Right atrium auricular region (tissue), 2 donors: Measurements from ENCODE around the gene HAL. TPM values are rescaled to one million over a fixed set of nuclear protein-coding genes. Genes with fewer than 3 reads are reported as not detected.

Experiments
- DNase-seq: peaks from one replicate; pipeline ENCODE4 v3.0.0-alpha.2; 2019; ENCODE audit warnings: low spot score
- H3K27ac ChIP-seq, 2 donors: fragments of 200-600 bp; sonication (generic); 1 replicate in 1 of 2; 2 replicates in 1 of 2; pipeline ENCODE4 v1.5.1; 2016 to 2019
- H3K27me3 ChIP-seq, 2 donors: fragments of 200-600 bp; sonication (generic); one replicate each; pipeline versions ENCODE4 v1.5.1 to v1.6.0; 2017 to 2019
- H3K36me3 ChIP-seq: fragments of 200-600 bp; sonication (generic); one replicate; pipeline ENCODE4 v1.5.1; 2016
- H3K4me1 ChIP-seq, 2 donors: fragments of 200-600 bp; sonication (generic); one replicate each; pipeline versions ENCODE4 v1.5.1 to v1.6.0; 2017 to 2019
- H3K4me3 ChIP-seq, 2 donors: fragments of 200-600 bp; sonication (generic); 1 replicate in 1 of 2; 2 replicates in 1 of 2; pipeline ENCODE4 v1.5.1; 2017 to 2019; ENCODE audit warnings: mild to moderate bottlenecking in 1 of 2, moderate library complexity in 1 of 2
- H3K9me3 ChIP-seq, 2 donors: fragments of 200-600 bp; sonication (generic); one replicate each; pipeline ENCODE4 v1.5.1; 2019
- total RNA-seq, 2 donors: library from RNA; depleted of rRNA; stranded (reverse); fragments of >200 nt; gene quantifications; one replicate each; pipeline ENCODE4 v1.1.0, GENCODE V29; 2016
- TF ChIP-seq, protein P1 (sequence below), 2 donors: fragments of 200-600 bp; sonication (generic); IDR thresholded peaks; one replicate each; pipeline ENCODE4 v1.5.1; 2019; ENCODE audit warnings: antibody characterized with exemption in 2 of 2

Gene HAL
- total RNA-seq, 2 donors from 2014 or later: 0.24 to 0.93 TPM

DNA sequence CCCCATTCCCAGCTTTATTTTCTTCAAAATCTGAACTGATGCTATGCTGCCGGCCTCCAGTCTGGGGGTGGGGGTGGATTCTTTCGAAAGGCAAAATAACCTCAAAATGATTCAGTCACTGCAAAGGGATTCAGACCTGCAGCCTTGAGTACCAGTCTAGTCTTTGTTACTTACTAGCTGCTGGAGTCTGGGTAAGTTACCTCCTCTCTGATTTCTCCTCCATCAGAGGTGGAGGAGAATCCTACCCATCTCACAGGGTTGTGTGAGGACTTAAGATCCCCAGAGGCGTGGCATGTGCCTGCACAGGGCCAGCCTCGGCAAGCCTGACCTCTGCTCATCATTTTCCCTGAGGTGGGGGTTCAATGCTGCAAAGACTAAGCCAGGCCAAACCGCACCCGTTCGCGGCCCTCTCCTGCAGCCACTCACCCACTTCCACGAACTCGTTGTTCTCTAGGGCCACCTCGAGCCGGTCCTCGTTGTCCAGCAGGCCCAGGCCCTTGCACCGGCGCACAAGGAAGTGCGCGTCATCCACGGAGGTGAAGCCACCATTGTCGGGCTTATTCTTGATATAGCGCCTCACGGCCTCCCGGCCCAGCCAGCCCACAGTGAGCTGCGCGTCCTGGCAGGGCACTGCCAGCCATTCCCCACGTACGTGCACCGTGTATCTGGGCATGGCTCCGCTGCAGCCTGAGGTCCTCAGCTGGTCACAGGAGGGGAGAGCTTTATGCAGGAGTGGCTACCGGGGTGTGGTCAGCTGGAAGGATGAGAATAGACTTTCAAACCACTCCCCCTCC is 709 bp downstream of the HAL start:
- Histone ChIP-seq H3K27me3 (no peaks in the 10 kb centered on the region), H3K27ac (no peak overlapping the region), H3K4me3 (no peak overlapping the region), H3K9me3 (no peaks in the 10 kb centered on the region), H3K36me3 (no peaks in the 10 kb centered on the region), H3K4me1 (no peaks in the 10 kb centered on the region)
- TF ChIP-seq, protein P1, sequence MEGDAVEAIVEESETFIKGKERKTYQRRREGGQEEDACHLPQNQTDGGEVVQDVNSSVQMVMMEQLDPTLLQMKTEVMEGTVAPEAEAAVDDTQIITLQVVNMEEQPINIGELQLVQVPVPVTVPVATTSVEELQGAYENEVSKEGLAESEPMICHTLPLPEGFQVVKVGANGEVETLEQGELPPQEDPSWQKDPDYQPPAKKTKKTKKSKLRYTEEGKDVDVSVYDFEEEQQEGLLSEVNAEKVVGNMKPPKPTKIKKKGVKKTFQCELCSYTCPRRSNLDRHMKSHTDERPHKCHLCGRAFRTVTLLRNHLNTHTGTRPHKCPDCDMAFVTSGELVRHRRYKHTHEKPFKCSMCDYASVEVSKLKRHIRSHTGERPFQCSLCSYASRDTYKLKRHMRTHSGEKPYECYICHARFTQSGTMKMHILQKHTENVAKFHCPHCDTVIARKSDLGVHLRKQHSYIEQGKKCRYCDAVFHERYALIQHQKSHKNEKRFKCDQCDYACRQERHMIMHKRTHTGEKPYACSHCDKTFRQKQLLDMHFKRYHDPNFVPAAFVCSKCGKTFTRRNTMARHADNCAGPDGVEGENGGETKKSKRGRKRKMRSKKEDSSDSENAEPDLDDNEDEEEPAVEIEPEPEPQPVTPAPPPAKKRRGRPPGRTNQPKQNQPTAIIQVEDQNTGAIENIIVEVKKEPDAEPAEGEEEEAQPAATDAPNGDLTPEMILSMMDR (IDR thresholded peaks at IDR 0.05): no peak
- no peak for DNase-seq

DNA sequence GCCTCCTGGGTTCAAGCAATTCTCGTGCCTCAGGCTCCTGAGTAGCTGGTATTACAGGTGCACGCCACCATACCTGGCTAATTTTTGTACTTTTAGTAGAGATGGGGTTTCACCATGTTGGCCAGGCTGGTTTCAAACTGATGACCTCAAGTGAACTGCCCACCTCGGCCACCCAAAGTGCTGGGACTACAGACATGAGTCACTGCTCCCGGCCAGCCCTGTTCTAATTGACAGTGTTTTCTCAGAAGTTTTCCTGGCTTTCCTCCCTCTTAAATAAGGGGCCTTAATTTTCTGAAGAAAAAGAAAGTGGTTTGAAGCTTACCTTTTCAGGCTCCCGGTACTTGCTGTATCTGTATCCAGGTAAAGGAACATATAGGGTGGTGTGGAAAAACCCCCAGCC is 1.7 kb downstream of the HAL start:
- Histone ChIP-seq H3K9me3 (no peaks in the 10 kb centered on the region), H3K36me3 (no peaks in the 10 kb centered on the region), H3K27ac (no peak overlapping the region), H3K4me3 (no peak overlapping the region), H3K4me1 (no peaks in the 10 kb centered on the region), H3K27me3 (no peaks in the 10 kb centered on the region)
- TF ChIP-seq, protein P1 (IDR thresholded peaks at IDR 0.05): no peak
- no peak for DNase-seq

DNA sequence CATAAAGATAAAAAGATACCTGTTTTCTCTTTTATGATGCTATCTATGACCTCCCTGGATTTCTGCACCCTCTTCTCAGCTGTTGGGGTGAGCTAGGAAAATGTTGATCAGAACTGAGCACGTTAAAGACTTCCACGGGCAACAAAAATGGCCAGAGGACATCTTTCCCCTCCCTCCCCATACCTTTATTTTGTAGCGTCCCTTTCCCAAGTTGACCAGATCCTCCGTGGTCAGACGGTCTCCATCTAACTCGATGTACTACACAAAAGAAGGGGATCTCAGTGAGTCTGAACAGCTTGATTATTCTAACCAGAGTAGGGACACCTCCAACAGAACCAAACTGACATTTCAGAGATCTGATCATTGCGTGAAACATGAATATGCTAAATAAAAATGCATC is 2.2 kb downstream of the HAL start:
- Histone ChIP-seq H3K9me3 (no peaks in the 10 kb centered on the region), H3K27ac (no peak overlapping the region), H3K4me3 (no peak overlapping the region), H3K27me3 (no peaks in the 10 kb centered on the region), H3K4me1 (no peaks in the 10 kb centered on the region), H3K36me3 (no peaks in the 10 kb centered on the region)
- TF ChIP-seq, protein P1 (IDR thresholded peaks at IDR 0.05): no peak
- no peak for DNase-seq

DNA sequence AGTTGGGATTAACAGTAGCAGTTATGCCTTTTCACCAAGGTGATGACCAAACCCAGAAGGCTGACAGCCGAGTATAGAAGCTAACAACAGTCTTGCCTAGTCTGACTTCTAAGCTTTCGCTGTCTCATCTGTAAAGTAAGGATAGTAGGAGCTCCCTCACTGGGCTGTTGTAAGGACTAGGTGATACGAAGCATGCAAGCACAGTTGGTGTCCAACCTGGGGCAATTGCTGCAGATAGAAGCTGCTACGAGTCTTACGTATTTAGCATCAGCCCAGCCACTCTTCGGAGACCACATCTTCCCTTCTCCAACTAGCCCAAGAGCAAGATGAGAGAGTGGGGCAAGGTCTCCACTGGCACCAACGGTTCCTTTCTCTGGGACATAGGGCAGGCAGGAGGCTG is 6.0 kb downstream of the HAL start:
- Histone ChIP-seq H3K27me3 (no peaks in the 10 kb centered on the region), H3K4me3 (no peak overlapping the region), H3K36me3 (no peaks in the 10 kb centered on the region), H3K4me1 (no peaks in the 10 kb centered on the region), H3K9me3 (no peaks in the 10 kb centered on the region), H3K27ac (no peak overlapping the region)
- no peak for DNase-seq
- TF ChIP-seq, protein P1 (IDR thresholded peaks at IDR 0.05): no peak

DNA sequence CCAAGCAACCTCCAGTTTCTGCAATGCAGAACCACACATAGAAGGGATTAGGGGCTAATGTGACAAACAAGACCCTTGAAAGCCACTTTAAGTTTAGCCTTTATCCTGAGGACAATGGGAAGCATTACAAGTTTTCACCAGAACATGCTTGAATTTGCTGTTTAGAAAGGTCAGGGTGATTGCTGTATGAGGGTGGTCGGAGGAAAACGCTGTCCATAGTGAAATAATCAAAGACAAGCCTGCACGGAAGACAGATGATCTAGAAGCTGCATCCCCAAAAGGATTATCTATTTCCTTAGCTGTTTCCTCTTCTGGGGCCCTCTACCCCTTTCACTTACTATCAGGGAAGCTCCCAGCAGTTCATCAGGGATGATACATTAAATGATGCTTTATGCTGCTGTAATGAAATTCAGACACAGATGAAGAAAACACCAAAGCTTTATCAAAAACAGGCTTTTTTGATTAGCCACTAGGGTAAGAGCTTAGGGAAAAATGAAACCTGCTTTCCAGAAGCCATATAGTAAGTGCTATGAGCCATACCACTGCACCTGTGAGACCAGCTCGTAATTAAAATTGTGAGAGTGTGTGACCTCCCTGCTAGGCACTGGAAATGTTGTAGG is 6.5 kb downstream of the HAL start:
- TF ChIP-seq, protein P1 (IDR thresholded peaks at IDR 0.05): no peak
- DNase-seq: no peak
- Histone ChIP-seq H3K27me3 (no peaks in the 10 kb centered on the region), H3K36me3 (no peaks in the 10 kb centered on the region), H3K9me3 (no peaks in the 10 kb centered on the region), H3K4me3 (no peak overlapping the region), H3K4me1 (no peaks in the 10 kb centered on the region), H3K27ac (no peak overlapping the region)
